ENCODE measurements around the gene PXYLP1.

DNA sequence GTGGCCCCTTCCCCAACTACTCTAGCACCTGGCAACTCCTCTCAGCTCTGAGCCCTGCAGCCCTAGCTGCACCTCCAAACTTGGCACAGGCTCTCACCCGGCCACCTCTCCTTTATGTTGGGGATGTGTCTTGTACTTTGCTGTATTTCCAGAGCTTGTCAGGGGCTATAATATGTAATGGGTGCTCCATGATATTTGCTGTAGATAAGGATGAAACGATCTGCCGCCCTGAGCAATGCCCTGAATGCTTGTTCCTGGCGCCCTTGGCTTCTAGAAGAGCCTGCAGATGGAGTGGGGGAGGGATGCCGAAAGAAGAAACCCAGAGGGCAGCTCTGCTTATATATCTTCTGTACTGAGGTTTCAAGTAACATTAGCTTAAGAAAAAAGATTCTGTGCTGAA lies 100.8 kb downstream of the PXYLP1 start:
- TF ChIP-seq, protein P1, sequence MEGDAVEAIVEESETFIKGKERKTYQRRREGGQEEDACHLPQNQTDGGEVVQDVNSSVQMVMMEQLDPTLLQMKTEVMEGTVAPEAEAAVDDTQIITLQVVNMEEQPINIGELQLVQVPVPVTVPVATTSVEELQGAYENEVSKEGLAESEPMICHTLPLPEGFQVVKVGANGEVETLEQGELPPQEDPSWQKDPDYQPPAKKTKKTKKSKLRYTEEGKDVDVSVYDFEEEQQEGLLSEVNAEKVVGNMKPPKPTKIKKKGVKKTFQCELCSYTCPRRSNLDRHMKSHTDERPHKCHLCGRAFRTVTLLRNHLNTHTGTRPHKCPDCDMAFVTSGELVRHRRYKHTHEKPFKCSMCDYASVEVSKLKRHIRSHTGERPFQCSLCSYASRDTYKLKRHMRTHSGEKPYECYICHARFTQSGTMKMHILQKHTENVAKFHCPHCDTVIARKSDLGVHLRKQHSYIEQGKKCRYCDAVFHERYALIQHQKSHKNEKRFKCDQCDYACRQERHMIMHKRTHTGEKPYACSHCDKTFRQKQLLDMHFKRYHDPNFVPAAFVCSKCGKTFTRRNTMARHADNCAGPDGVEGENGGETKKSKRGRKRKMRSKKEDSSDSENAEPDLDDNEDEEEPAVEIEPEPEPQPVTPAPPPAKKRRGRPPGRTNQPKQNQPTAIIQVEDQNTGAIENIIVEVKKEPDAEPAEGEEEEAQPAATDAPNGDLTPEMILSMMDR (conservative IDR thresholded peaks at IDR 0.05): no peak
- TF ChIP-seq EZH2 (IDR thresholded peaks at IDR 0.05; ENCODE audit: low read depth): no peak
